Activated CD4-positive, CD25-positive, alpha-beta regulatory T cell treated with anti-CD3 and anti-CD28 coated beads, Interleukin-2, amount 50 U/mL, for 24 hours (primary cell): ENCODE data around the gene TMEM121.
A peak's percentile ranks its signal among the peaks of the same experiment; 100 is the strongest.
"Not testable (repeated sequence)": the region's sequence is repeated elsewhere in the genome, so short reads cannot be mapped to it uniquely, and the experiment has no call there.

Source experiments
- ATAC-seq, 2 donors: fragments of 150-1000 bp; cut with Tn5 transposase; one replicate each; pipeline ENCODE4 v1.10.0; 2021; ENCODE audit warnings: mild to moderate bottlenecking in 1 of 2, moderate library complexity in 1 of 2

Gene TMEM121

DNA sequence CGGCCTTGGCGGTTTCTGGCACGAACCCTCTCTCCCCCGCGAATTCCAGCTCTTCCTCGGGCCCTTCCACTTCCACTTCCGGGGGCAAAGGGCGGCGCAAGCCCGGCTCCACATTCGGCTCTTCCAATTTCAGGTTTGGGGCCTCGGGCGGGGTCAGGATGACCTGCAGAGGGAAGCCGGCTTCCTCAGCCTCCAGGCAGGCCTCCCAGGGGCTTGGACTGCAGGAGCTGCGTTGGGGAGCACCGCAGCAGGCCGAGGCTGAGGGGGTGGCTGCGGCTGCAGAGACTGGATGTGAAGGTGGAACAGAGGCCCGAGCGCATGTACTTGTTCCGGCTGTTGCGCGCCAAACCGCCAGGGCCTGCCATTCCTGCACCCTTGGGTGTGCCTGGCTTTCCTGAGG is 20.7 kb downstream of the TMEM121 start:
- not testable (repeated sequence) for ATAC-seq

DNA sequence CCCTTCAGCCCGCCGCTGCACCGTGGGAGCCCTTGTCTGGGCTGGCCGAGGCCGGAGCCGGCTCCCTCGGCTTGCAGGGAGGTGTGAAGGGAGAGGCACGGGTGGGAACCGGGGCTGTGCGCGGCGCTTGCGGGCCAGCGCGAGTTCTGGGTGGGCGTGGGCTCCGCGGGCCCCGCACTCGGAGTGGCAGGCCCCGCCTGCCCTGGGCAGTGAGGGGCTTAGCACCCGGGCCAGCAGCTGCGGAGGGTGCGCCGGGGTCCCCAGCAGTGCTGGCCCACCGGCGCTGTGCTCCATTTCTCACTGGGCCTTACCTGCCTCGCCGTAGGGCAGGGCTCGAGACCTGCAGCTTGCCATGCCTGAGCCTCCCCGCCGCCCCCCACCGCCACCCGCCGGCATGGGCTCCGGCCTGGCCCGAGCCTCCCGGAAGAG is 21.4 kb downstream of the TMEM121 start:
- no peak for ATAC-seq

DNA sequence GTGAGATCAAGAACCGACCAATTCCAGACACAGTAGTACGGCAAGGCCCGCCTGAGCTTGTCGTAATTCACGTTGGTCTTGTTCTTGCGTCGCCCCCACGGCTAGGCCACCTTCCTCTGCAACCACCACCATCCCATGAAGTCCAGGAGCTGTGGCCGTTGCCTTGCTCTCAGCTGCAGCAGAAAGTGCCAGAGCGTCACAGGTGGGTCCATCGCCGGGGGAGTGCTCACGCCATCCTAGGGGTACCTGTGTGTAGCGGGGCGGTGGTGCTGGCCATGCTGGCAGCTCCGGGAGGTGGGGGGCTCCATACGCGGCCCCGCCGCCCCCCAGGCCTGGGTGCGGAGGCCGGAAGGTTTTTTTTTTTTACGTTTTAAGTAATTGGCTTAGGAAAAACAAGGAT is 23.1 kb downstream of the TMEM121 start:
- no peak for ATAC-seq

DNA sequence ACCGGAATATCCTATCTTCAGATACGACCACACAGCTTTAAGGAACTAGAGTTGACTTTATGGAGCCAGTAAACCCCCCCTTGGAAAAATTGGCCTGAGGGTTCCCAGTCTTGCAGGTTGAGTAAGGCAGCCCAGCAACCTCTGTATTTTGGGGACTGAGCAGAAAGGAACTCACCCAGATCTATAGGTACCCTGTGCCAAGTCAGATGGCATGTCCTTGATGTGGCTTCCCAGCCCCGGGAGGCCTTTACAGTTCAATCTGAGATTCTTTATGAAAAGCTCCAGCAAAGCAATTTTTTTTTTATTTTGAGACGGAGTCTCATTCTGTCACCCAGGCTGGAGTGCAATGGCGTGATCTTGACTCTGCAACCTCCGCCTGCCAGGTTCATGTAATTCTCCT is 27.6 kb downstream of the TMEM121 start:
- ATAC-seq: no peak

DNA sequence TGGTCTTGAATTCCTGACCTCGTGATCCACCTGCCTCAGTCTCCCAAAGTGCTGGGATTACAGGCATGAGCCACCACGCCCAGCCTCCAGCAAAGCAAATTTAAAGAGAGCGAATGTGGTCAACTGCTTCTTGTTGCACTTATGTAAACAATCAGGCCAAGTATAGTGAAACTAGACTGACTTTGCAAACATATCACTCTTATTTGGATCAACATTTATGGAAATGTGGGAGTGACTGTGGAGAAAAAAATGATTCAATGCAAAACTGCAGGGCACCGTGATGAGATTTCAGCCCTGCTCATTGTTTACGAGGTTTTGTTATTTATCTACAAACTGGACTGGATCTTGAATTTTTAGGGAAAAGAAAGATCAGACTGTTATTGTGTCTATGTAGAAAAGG is 28.1 kb downstream of the TMEM121 start:
- no peak for ATAC-seq

DNA sequence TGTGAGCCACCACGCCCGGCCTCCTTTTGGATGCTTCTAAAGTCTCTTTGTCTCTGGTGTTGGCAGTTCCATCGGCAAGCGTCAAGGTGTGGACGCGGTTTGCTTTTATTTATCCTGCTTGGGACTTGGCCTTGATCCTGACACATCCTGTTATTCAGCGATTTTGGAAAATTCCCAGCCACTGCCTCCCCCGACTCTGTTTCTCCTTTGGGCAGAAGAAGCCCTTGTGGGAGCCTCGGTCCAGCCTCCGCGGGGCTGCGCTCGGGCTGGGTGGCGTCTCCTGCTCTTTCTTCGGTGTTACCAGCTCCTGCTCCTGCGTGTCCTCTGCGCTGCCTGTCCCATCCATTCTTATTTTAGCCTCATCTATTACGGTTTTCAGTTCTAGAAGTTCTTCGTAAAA is 31.3 kb downstream of the TMEM121 start:
- not testable (repeated sequence) for ATAC-seq

DNA sequence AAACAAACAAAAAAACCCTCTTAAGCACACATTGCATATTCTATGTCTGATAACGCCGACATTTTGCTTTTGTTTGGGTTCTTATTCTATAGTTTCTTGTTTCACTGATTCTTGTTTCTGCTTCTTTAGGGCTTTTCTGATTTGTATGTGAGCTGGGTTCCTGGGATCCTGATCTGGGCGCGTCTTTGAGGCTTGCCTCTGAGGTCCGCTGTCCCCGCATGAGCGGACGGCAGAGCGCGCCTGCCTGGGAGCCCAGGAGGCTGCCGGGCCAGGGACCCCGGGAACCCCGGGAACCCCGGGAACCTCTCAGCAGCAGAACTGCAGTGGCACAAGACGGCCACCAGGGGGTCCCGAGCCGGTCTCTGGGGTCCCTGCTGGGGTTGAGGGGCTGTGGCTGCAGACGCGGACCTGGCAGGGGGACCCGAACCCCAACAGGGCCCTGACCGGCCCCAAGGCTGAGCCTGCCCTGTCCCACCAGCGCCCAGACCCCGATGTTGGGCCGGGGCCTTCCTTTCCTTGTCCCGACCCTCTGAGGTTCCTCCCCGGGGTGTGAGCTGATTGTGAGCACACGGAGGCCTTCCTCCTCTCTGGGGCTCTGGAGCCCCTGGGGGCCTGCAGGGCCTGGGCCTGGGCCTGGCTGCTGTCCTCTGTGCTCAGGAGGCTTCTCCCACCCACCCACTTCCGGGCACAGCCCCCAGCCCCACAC is 32.2 kb downstream of the TMEM121 start:
- ATAC-seq: not testable (repeated sequence)

DNA sequence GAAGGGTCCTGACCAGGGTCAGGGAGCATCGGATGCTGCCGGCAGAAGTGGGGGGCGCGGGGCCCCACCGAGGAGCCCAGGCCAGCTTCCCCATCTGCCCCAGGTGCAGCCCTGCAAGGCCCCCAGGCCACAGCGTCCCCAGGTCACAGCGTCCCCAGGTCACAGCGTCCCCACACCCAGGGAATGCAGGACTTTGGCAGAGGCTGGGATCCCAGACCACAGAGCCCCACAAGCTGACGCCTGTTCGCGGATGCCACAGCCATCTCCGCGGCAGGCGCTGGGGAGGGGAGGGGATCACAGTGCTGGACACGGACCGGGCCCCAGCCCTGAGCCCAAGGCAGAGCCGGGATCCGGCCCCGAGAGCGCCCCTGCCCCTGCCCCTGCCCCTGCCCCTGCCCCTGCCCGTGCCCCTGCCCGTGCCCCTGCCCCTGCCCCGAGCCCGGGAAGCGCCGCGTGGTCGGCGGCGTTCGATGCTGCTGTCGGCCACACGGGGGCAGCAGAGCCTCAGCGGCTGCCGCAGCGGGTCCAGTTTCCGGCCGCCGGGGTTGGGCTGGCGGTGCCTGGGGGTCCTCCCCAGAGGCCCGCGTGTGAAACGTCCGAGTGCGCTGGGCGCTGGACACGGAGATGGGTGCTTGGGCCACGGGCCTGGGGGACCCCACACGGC is 33.1 kb downstream of the TMEM121 start:
- ATAC-seq: peak; percentile 57 to 62

DNA sequence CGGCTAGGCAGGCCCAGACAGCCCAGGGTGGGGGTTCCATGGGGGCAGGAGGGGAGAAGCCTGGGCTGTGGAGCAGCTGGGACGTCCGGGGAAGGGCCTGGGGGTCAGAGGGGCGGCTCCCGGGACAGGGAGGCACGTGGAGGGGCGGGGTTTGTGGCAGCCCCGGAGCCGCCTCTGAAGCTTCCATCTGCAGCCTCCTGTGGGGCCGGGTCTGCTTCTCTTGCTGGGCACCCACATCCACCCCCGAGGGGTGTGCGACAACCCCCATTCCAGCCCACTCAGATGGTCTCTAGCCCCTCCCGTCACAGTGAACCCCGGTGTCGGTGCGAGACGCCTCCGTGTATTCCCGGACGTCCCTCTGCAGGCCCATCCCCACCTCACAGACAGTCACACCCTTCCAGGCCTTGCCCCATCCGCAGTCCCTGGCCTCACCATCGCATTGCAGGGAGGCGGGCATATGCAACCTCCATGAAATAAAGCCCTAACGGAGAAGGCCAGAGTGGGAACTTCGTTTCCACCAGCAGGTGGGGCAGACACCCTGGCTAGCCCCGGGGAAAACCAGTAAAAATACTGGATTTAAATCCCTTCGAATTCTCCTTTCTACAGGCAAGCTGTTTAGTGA is 33.8 kb downstream of the TMEM121 start:
- ATAC-seq: peak; percentile 59 to 60

DNA sequence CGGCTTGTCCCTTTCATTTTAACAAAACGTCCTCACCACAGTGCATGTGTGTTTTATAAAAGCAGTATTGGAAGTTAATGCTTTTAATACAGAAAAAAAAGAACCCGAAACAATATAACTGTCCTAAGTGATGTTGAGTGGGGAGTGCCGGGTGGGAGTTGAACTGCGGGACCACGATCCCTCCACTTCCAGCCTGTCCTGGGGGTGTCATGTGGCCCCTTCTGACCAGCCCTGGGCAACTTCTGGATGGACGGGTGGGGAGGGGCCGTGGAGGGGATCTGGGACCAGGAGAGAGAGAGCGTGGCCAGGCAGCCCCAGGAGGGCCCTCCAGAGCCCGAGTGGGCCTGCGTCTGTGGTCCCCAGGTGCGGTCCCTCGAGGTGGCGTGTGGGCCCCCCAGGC is 35.0 kb downstream of the TMEM121 start:
- ATAC-seq: not testable (repeated sequence)

DNA sequence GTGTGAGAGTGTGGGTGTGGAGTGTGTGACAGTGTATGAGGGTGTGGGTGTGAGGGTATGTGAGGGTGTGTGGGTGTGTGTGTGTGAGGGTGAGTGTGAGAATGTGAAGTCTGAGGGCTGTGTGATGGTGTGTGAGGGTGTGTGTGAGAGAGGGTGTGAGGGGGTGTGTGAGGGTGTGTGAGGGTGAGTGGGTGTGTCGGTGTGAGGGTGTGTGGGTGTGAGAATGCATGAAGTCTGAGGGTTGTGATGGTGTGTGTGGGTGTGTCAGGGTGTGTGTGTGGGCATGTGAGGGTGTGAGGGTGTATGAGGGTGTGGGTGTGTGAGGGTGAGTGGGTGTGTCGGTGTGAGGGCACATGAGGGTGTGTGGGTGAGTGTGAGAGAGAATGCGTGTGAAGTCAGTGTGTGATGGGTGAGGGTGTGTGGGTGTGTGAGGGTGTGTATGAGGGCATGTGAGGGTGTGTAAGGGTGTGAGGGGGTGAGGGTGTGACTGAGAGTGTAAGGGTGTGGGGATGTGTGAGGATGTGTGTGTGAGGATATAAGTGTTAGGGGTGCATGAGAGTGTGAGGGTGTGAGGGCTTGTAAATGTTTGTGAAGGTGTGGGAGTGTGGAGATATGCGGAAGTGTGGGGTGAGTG is 36.4 kb downstream of the TMEM121 start:
- ATAC-seq: no peak

DNA sequence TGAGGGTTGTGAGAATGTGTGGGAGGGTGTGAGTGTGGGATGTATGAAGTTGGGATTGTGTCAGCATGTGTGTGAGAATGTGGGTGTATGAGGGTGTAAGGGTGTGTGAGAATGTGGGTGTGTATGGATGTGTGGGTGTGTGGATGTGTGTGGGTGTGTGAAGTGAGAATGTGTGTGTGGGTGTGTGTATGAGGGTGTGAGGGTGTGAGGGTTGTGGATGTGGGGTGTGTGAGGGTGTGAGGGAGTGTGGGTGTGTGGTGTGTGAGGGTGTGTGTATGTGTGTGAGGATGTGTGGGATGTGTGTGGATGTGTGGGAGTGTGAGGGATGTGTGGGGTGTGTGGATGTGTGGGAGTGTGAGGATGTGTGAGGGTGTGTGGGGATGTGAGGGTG is 37.0 kb downstream of the TMEM121 start:
- ATAC-seq: no peak

DNA sequence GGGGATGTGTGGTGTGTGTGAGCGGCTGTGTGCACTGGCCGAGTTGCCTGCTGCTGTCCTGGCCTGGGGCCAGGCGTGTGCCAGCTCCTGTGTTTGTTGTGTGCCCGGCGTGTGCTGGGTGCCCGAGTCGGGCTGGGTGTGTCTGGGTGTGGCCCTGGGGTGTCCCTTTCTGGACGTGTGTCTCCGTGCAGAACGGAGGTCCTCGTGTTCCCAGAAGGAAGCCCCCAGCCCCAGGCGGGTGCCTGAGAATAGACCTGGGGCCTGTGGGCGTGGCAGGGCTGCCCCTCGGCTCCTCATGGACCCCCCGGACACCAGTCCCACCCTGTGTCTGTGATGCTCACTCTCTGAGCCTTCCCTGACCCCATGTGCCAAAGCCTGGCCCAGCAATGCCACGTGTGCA is 38.2 kb downstream of the TMEM121 start:
- ATAC-seq: not testable (repeated sequence)

DNA sequence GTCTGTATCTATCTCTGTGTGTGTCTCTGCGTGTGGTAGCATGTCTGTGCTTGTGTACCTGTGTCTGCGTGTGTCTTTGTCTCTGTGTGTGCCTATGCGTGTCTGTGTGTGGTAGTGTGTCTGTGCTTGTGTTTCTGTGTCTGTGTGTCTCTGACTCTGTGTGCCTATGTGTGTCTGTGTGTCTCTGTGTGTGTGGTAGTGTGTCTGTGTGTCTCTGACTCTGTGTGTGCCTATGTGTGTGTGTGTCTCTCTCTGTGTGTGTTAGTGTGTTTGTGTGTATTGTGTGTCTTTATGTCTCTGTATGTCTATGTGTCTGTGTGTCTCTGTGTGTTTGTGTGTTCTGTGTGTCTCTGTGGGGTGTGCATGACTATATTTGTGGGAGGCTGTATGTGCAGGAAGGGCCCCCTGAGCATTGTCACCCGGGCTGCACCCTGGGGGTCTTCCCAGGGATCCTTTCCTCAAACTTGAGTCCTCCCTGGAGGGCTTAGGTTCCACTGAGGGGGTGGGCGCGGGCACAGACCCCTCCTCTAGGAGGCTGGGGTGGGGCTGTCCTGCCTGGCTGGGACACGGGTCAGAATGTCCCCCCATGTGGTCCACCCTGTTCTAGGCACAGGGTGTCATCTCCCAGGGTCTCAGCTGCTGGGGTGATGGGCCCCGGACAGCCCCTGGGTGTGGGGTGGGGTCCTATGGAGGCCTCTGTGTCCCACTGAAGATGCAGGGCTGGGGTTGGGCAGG is 39.0 kb downstream of the TMEM121 start:
- ATAC-seq: not testable (repeated sequence)

DNA sequence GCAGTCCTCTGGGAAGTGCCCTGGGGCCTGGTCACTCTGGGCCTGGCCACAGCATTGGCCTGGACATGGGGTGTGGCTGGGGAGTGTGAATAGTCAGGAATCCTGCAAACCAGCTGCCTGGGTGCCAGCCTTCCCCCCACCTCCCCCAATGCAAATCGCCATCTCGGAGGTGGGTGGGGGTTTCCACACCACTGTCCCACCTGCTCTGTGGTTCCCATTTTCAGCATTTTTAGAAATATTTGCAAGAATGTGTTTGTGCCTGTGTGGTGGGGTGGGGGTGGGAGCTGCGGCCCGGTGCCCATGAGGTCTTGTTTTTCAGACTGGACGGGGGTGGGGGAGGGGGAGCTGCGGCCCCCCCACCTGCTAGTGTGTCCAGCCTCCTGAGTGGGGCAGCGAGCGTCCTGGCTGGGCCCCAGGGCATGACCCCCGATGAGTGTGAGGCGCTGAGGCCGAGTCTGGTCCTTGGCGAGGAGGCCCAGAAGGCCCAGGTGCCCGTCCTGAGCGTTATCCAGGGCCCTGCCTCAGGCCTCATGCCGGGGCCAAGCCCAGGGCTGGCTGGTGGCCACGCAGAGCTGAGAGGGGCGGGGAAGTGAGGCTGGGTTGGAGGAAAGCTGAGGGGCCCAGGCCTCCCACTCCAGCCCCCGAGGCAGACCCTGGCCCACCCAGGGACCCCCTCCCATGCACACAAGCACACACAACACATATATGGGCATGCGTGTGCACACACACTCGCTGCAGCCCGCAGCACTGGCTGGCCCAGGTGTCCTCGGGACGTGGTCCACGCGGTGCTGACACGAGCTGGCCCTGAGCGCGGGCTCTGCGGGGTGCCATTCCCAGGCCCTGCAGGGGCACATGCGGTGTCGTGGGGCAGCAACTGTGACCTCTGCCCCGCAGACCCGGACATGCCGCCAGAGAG is 40.1 kb downstream of the TMEM121 start:
- ATAC-seq: not testable (repeated sequence)

DNA sequence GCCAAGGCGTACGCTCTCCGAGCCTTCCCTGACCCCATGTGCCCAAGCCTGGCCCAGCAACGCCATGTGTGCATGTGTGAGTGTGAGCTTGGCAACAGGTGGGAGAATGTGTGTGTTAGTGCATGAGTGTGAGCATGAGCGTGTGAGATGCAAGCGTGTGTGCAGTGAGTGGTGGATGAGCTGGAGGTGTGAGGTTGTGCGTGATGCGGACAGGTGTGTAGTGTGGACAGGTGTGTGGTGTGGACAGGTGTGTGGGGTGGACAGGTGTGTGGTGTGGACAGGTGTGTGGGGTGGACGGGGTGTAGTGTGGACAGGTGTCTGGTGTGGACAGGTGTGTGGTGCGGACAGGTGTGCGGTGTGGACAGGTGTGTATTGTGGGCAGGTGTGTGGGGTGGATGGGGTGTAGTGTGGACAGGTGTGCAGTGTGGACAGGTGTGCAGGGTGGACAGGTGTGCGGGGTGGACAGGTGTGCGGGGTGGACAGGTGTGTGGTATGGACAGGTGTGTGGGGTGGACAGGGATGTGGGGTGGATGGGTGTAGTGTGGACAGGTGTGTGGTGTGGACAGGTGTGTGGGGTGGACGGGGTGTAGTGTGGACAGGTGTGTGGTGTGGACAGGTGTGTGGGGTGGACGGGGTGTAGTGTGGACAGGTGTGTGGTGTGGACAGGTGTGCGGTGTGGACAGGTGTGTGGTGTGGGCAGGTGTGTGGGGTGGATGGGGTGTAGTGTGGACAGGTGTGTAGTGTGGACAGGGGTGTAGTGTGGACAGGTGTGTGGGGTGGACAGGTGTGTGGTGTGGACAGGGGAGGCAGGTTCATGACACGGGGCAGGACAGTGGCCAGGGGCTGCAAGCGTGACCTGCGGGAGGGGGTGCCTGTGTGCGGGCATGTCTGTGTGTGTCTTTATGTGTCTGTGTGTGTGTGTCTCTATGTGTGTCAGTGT is 41.1 kb downstream of the TMEM121 start:
- ATAC-seq: not testable (repeated sequence)

DNA sequence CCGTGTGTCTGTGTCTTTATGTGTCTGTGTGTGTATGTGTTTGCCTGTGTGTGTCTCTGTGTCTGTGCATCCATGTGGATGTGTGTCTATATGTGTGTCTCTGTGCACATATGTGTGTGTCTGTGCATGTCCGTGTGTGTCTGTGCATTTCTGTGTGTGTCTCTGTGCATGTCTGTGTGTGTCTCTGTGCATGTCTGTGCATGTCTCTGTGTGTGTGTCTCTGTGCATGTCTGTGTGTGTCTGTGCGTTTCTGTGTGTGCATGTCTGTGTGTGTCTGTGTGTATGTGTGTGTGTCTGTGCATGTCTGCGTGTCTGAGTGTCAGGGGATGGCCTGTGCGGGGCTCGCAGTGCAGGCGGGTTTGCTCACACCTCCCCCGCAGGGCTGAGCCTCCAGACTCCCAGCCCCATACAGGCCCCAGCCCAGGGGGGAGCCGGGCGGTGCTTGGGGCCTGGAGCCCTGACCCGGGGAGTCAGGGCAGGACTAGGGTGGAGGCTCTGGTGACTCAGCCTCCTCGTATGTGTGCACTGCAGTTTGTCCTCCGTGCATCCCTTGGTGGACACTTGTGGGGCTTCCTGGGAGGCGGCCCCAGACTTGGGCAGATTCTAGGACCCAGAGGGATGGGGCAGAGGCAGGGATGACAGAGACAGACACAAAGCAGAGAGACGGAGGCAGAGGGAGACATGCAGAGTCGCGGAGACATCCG is 41.9 kb downstream of the TMEM121 start:
- not testable (repeated sequence) for ATAC-seq

DNA sequence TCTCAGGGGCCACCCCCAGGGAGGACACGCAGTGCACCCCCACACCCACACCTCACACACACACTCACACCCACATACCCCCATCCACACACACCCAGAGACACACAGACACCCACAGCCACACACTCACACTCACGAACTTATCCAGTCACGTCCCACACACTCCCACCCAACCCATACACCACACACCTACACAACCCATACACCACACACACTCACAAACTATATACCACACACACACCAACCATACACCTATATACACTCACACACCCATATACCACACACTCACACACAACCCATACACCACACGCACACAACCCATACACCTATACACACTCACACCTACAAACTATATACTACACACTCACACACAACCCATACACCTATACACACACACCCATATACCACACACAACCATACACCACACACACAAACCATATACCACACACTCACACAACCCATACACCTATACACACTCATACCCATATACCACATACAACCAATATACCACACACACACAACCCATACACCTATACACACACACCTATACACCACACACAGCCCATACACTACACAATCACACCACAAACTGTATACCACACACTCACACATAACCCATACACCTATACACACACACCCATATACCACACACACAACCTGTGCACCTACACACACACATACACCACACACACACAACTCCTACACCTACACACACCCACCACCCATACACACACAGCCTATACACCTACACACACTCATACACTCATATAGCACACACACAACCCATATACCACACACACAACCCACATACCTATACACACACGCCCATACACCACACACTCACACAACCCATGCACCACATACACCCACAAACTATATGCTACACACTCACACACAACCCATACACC is 42.7 kb downstream of the TMEM121 start:
- peak in 1 of 2 donors; percentile 6 for ATAC-seq

DNA sequence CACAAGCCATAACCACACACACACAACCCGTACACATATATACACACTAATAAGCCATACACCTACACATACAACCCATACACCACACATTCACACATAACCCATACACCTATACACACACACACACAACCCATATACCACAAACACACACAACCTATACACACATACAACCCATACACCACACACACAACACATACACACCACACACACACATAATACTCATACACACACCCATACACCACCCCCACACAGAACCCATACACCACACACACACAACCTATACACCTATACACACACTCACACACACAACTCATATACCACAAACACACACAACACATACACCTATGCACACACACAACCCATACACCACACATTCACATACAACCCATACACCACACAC is 44.1 kb downstream of the TMEM121 start:
- ATAC-seq: no peak
